Measurements from ENCODE around the gene ST3GAL4. TPM values are rescaled to one million over a fixed set of nuclear protein-coding genes. Genes with fewer than 3 reads are reported as not detected.
"Not testable (repeated sequence)": the region's sequence is repeated elsewhere in the genome, so short reads cannot be mapped to it uniquely, and the experiment has no call there.

Gene ST3GAL4
- total RNA-seq, 1 experiment from 2014 or later = 13.6 TPM

DNA sequence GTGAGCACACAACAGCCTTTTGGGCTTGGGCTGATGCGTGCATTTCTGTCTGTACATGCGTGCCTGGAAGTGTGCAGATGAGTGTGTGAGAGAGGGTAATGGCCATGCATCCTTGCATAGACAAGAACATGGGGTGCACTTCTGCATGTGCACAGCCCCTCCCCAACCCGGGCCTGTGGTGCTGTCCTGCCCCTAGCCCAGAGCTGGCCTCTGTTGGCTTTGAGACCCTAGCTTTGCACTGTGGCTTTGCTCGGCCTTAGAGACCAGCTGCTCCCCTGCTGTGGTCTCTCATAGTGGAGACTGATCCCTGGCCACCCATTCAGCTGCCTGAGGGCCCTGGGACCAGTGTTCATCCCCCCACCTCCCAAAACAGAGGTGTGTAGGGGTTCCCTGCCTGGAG is 25.4 kb downstream of the ST3GAL4 start:
- Histone ChIP-seq H2BK20ac (ENCODE audit: low read depth, low read length, poor library complexity, severe bottlenecking) (no peak overlapping the region), H3T11ph (ENCODE audit: low read length) (no peak overlapping the region), H3K4me2 (ENCODE audit: insufficient read depth, insufficient read length, low read length) (no peak overlapping the region), H2AFZ (ENCODE audit: low read length) (no peak overlapping the region), H3K56ac (ENCODE audit: insufficient read length, low read depth, low read length) (no peak overlapping the region), H3K9ac (ENCODE audit: extremely low read depth, insufficient read length, low read length) (no peak overlapping the region), H3K9me3 (ENCODE audit: control insufficient read depth, low read depth, low read length) (no peaks in the 10 kb centered on the region), H3K23ac (ENCODE audit: insufficient read length, low read depth, low read length) (no peak overlapping the region), H4K8ac (replicated peaks; ENCODE audit: insufficient read length, low read depth, low read length) (no peak overlapping the region), H2BK120ac (ENCODE audit: low read depth, low read length, poor library complexity, severe bottlenecking) (no peak overlapping the region), H2AK5ac (ENCODE audit: insufficient read length, low read length) (no peak overlapping the region), H3K27ac (ENCODE audit: insufficient read length, low read depth, low read length) (no peak overlapping the region), H4K91ac (ENCODE audit: insufficient read length, low read depth, low read length) (no peak overlapping the region), H2BK12ac (ENCODE audit: insufficient read length, low read depth, low read length) (no peak overlapping the region), H3K23me2 (ENCODE audit: insufficient read length, low read depth, low read length, poor library complexity, severe bottlenecking) (no peaks in the 10 kb centered on the region), H2BK5ac (ENCODE audit: insufficient read length, low read length) (no peak overlapping the region), H4K5ac (ENCODE audit: insufficient read length, low read depth, low read length) (no peak overlapping the region), H3K14ac (ENCODE audit: insufficient read depth, low read length) (no peak overlapping the region), H3K79me1 (ENCODE audit: insufficient read depth, low read depth, low read length, poor library complexity, severe bottlenecking) (peaks cover 3% of the 10 kb centered on the region), H3K4ac (ENCODE audit: low read depth, low read length) (no peak overlapping the region), H3K4me1 (ENCODE audit: insufficient read depth, low read length) (no peaks in the 10 kb centered on the region), H3K27me3 (ENCODE audit: insufficient read depth, low read length) (no peaks in the 10 kb centered on the region), H3K79me2 (ENCODE audit: insufficient read depth, low read length) (peaks cover 2% of the 10 kb centered on the region; the same call in 1 of the 2 replicates), H2BK15ac (ENCODE audit: low read depth, low read length) (no peak overlapping the region), H4K20me1 (ENCODE audit: control insufficient read depth, insufficient read depth, insufficient read length) (peaks cover 3% of the 10 kb centered on the region), H3K18ac (ENCODE audit: insufficient read length, low read depth, low read length) (no peak overlapping the region)
- H3K9me3 Mint-ChIP-seq = no peaks in the 10 kb centered on the region
- H3K27ac Mint-ChIP-seq = peak overlapping the region in 1 of 3 experiments; percentile 76; a peak in 1 of 7 replicates
- no CpG with 5 or more reads among the region's 4 CpGs for WGBS (ENCODE audit: extremely low coverage, insufficient read length, low lambda C conversion rate)
- H3K4me1 Mint-ChIP-seq = peaks cover 2% of the 10 kb centered on the region in 2 experiments
- TF ChIP-seq, protein P1, sequence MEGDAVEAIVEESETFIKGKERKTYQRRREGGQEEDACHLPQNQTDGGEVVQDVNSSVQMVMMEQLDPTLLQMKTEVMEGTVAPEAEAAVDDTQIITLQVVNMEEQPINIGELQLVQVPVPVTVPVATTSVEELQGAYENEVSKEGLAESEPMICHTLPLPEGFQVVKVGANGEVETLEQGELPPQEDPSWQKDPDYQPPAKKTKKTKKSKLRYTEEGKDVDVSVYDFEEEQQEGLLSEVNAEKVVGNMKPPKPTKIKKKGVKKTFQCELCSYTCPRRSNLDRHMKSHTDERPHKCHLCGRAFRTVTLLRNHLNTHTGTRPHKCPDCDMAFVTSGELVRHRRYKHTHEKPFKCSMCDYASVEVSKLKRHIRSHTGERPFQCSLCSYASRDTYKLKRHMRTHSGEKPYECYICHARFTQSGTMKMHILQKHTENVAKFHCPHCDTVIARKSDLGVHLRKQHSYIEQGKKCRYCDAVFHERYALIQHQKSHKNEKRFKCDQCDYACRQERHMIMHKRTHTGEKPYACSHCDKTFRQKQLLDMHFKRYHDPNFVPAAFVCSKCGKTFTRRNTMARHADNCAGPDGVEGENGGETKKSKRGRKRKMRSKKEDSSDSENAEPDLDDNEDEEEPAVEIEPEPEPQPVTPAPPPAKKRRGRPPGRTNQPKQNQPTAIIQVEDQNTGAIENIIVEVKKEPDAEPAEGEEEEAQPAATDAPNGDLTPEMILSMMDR (conservative IDR thresholded peaks at IDR 0.05) = no peak
- DNase-seq = no peak
- no peak overlapping the region for H3K4me3 Mint-ChIP-seq
- H3K36me3 Mint-ChIP-seq (ENCODE audit: insufficient read depth in 1 of 3, low read depth in 3 of 3) = no peaks in the 10 kb centered on the region; a peak in 1 of 7 replicates
- no peaks in the 10 kb centered on the region for H3K27me3 Mint-ChIP-seq (ENCODE audit: low read depth)

DNA sequence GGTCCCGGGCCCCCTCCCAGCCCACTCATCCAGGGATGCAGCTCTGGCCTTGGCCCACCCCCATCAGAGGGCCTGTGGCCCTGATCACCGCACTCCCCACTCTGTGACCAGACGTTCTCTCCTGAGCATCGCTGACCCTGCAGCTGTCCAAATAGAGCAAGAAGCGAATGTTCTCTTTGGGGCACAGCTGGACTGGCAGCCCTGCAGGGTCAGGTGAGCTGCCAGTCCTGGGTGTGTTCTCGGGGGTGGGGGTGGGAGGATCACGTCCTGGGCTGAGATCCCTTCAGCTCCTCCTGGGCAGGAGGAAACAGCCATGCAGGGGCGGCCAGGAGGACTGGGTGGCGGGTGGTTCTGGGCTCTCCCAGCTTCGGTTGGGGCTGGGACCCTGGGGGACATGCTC is 26.5 kb downstream of the ST3GAL4 start:
- not testable (repeated sequence) for H3K27me3 Mint-ChIP-seq (ENCODE audit: low read depth); H3K79me2 ChIP-seq (ENCODE audit: insufficient read depth, low read length); H3K4ac ChIP-seq (ENCODE audit: low read depth, low read length); H3K9ac ChIP-seq (ENCODE audit: extremely low read depth, insufficient read length, low read length); H2BK12ac ChIP-seq (ENCODE audit: insufficient read length, low read depth, low read length); H2AFZ ChIP-seq (ENCODE audit: low read length); H4K5ac ChIP-seq (ENCODE audit: insufficient read length, low read depth, low read length); H3K9me3 Mint-ChIP-seq; H3K4me3 Mint-ChIP-seq; H2AK5ac ChIP-seq (ENCODE audit: insufficient read length, low read length); H2BK5ac ChIP-seq (ENCODE audit: insufficient read length, low read length); H3K27me3 ChIP-seq (ENCODE audit: insufficient read depth, low read length); H4K20me1 ChIP-seq (ENCODE audit: control insufficient read depth, insufficient read depth, insufficient read length); H3K4me2 ChIP-seq (ENCODE audit: insufficient read depth, insufficient read length, low read length); H3K36me3 Mint-ChIP-seq (ENCODE audit: insufficient read depth in 1 of 3, low read depth in 3 of 3); H2BK20ac ChIP-seq (ENCODE audit: low read depth, low read length, poor library complexity, severe bottlenecking); H3K23ac ChIP-seq (ENCODE audit: insufficient read length, low read depth, low read length); H3K23me2 ChIP-seq (ENCODE audit: insufficient read length, low read depth, low read length, poor library complexity, severe bottlenecking); H3K27ac Mint-ChIP-seq; DNase-seq; H2BK120ac ChIP-seq (ENCODE audit: low read depth, low read length, poor library complexity, severe bottlenecking); H3K56ac ChIP-seq (ENCODE audit: insufficient read length, low read depth, low read length); H3K14ac ChIP-seq (ENCODE audit: insufficient read depth, low read length); H2BK15ac ChIP-seq (ENCODE audit: low read depth, low read length); H3T11ph ChIP-seq (ENCODE audit: low read length); H3K27ac ChIP-seq (ENCODE audit: insufficient read length, low read depth, low read length); H3K4me1 ChIP-seq (ENCODE audit: insufficient read depth, low read length); H3K18ac ChIP-seq (ENCODE audit: insufficient read length, low read depth, low read length); H4K8ac ChIP-seq (replicated peaks; ENCODE audit: insufficient read length, low read depth, low read length); H4K91ac ChIP-seq (ENCODE audit: insufficient read length, low read depth, low read length); H3K79me1 ChIP-seq (ENCODE audit: insufficient read depth, low read depth, low read length, poor library complexity, severe bottlenecking); H3K9me3 ChIP-seq (ENCODE audit: control insufficient read depth, low read depth, low read length)
- no CpG with 5 or more reads among the region's 10 CpGs for WGBS (ENCODE audit: extremely low coverage, insufficient read length, low lambda C conversion rate)
- H3K4me1 Mint-ChIP-seq = peaks cover 10 to 12% of the 10 kb centered on the region in 2 experiments

Data from H9 (cell line).